WTC11 (cell line): ENCODE data around the gene GCNT4.

ENCODE experiments used
- MYBL2 ChIP-seq: sonication (generic); formaldehyde crosslinking; IDR thresholded peaks from 2 replicates; pipeline ENCODE4 v1.8.1; 2023; ENCODE audit warnings: mild to moderate bottlenecking, moderate library complexity, missing genetic modification reagents
- SMAD3 ChIP-seq: sonication (generic); formaldehyde crosslinking; IDR thresholded peaks from 2 replicates; pipeline ENCODE4 v1.8.0; 2022; ENCODE audit warnings: missing genetic modification reagents, mild to moderate bottlenecking, borderline replicate concordance
- TF ChIP-seq, protein P1 (sequence below): fragments of 200-600 bp; IDR thresholded peaks from 2 replicates; pipeline ENCODE4 v1.8.0; 2022; ENCODE audit warnings: antibody characterized with exemption
- TF ChIP-seq, protein P2 (sequence below): sonication (generic); formaldehyde crosslinking; IDR thresholded peaks from 2 replicates; pipeline ENCODE4 v1.8.0; 2023; ENCODE audit warnings: mild to moderate bottlenecking, missing genetic modification reagents

DNA sequence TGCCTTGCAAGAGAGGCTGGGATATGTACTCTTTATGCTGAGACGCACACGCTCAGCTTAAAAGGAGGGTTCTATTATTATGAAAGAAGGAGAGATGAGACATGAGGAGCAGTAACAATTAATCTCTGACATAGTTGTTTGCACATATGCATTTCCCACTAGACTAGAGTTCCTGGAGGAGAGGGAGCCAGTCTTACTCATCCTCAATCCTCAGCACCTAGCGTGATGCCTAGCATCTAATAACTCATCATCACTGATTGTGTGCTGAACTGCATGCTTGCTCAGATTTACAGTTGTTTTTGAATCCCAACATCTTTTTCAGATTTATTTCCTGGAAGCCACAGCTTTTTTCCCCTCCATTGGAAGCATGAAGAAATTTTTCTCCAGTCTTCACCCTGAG, 35.5 kb downstream of the GCNT4 start:
- TF ChIP-seq, protein P1, sequence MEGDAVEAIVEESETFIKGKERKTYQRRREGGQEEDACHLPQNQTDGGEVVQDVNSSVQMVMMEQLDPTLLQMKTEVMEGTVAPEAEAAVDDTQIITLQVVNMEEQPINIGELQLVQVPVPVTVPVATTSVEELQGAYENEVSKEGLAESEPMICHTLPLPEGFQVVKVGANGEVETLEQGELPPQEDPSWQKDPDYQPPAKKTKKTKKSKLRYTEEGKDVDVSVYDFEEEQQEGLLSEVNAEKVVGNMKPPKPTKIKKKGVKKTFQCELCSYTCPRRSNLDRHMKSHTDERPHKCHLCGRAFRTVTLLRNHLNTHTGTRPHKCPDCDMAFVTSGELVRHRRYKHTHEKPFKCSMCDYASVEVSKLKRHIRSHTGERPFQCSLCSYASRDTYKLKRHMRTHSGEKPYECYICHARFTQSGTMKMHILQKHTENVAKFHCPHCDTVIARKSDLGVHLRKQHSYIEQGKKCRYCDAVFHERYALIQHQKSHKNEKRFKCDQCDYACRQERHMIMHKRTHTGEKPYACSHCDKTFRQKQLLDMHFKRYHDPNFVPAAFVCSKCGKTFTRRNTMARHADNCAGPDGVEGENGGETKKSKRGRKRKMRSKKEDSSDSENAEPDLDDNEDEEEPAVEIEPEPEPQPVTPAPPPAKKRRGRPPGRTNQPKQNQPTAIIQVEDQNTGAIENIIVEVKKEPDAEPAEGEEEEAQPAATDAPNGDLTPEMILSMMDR: no peak
- TF ChIP-seq SMAD3: no peak
- TF ChIP-seq MYBL2 (CRISPR knock-in tag): no peak
- TF ChIP-seq, protein P2, sequence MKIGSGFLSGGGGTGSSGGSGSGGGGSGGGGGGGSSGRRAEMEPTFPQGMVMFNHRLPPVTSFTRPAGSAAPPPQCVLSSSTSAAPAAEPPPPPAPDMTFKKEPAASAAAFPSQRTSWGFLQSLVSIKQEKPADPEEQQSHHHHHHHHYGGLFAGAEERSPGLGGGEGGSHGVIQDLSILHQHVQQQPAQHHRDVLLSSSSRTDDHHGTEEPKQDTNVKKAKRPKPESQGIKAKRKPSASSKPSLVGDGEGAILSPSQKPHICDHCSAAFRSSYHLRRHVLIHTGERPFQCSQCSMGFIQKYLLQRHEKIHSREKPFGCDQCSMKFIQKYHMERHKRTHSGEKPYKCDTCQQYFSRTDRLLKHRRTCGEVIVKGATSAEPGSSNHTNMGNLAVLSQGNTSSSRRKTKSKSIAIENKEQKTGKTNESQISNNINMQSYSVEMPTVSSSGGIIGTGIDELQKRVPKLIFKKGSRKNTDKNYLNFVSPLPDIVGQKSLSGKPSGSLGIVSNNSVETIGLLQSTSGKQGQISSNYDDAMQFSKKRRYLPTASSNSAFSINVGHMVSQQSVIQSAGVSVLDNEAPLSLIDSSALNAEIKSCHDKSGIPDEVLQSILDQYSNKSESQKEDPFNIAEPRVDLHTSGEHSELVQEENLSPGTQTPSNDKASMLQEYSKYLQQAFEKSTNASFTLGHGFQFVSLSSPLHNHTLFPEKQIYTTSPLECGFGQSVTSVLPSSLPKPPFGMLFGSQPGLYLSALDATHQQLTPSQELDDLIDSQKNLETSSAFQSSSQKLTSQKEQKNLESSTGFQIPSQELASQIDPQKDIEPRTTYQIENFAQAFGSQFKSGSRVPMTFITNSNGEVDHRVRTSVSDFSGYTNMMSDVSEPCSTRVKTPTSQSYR (CRISPR knock-in tag): no peak
